HUES48 (cell line): Measurements from ENCODE around the gene DHX40.
"Not testable (repeated sequence)": the region's sequence is repeated elsewhere in the genome, so short reads cannot be mapped to it uniquely, and the experiment has no call there.

Experiments
- H3K27ac ChIP-seq: one replicate; pipeline ENCODE4 v1.7.0; 2013; ENCODE audit warnings: low read depth, low read length, inconsistent platforms
- H3K27me3 ChIP-seq: 2 replicates; pipeline ENCODE4 v1.6.1; 2013; ENCODE audit warnings: mild to moderate bottlenecking, low read length; ENCODE audit not compliant: control insufficient read depth, insufficient read depth
- H3K36me3 ChIP-seq: 2 replicates; pipeline ENCODE4 v1.6.1; 2013; ENCODE audit warnings: low read length; ENCODE audit not compliant: control insufficient read depth, insufficient read depth
- H3K4me1 ChIP-seq: 2 replicates; pipeline ENCODE4 v1.6.1; 2013; ENCODE audit warnings: mild to moderate bottlenecking, low read length; ENCODE audit not compliant: control insufficient read depth, insufficient read depth
- H3K4me3 ChIP-seq: 2 replicates; pipeline ENCODE4 v1.5.1; 2013; ENCODE audit warnings: mild to moderate bottlenecking, low read depth, low read length
- H3K9ac ChIP-seq: 2 replicates; pipeline ENCODE4 v1.6.1; 2013; ENCODE audit warnings: mild to moderate bottlenecking, low read depth, low read length, moderate library complexity
- H3K9me3 ChIP-seq: 2 replicates; pipeline ENCODE4 v1.6.1; 2013; ENCODE audit warnings: low read length; ENCODE audit not compliant: control insufficient read depth, insufficient read depth

The DHX40 gene

GRCh38 chr17:59565171-59565958 is at the start of gene DHX40:
Gene DHX40, plus strand, starts transcription at chr17:59565610. Its CDS starts 62 bp downstream, at chr17:59565672.
- Histone ChIP-seq H3K4me3 (peak within 1 kb of the TSS; percentile 91), H3K27ac (peak within 1 kb of the TSS; percentile 84), H3K4me1 (peaks cover 7% of the 10 kb centered on the region; the same call in 1 of the 2 replicates), H3K27me3 (peaks cover 18% of the 10 kb centered on the region), H3K9ac (peak within 1 kb of the TSS; percentile 49; the same call in 1 of the 2 replicates), H3K36me3 (0 out of 2 replicates have a peak, but pooled peaks cover 2% of the 10 kb centered on the region), H3K9me3 (peaks cover 9% of the 10 kb centered on the region)

GRCh38 chr17:59516451-59516850 is 49.0 kb upstream of the DHX40 start:
- Histone ChIP-seq H3K4me3 (no peak overlapping the region), H3K27ac (no peak overlapping the region), H3K9ac (no peak overlapping the region), H3K36me3 (no peaks in the 10 kb centered on the region), H3K9me3 (no peaks in the 10 kb centered on the region), H3K27me3 (no peaks in the 10 kb centered on the region), H3K4me1 (no peaks in the 10 kb centered on the region)

GRCh38 chr17:59519132-59519531 is 46.3 kb upstream of the DHX40 start:
- H3K9ac ChIP-seq = no peak overlapping the region
- H3K27me3 ChIP-seq = no peaks in the 10 kb centered on the region
- no peak overlapping the region for H3K27ac ChIP-seq
- H3K4me1 ChIP-seq = no peaks in the 10 kb centered on the region
- no peak overlapping the region for H3K4me3 ChIP-seq
- H3K36me3 ChIP-seq = no peaks in the 10 kb centered on the region
- no peaks in the 10 kb centered on the region for H3K9me3 ChIP-seq

- H3K4me1 ChIP-seq = no peaks in the 10 kb centered on the region
- H3K36me3 ChIP-seq = no peaks in the 10 kb centered on the region
- H3K4me3 ChIP-seq = no peak overlapping the region
- H3K9me3 ChIP-seq = no peaks in the 10 kb centered on the region
- H3K27ac ChIP-seq = no peak overlapping the region
- H3K9ac ChIP-seq = no peak overlapping the region
- no peaks in the 10 kb centered on the region for H3K27me3 ChIP-seq
Measured at GRCh38 chr17:59520251-59520650, 45.2 kb upstream of the DHX40 start.

- H3K4me1 ChIP-seq = no peaks in the 10 kb centered on the region
- H3K4me3 ChIP-seq = no peak overlapping the region
- H3K9ac ChIP-seq = no peak overlapping the region
- H3K27me3 ChIP-seq = no peaks in the 10 kb centered on the region
- H3K9me3 ChIP-seq = no peaks in the 10 kb centered on the region
- H3K27ac ChIP-seq = no peak overlapping the region
- H3K36me3 ChIP-seq = no peaks in the 10 kb centered on the region
Measured at GRCh38 chr17:59521465-59522126, 43.8 kb upstream of the DHX40 start.

- not testable (repeated sequence) for H3K27me3 ChIP-seq, H3K4me3 ChIP-seq, H3K36me3 ChIP-seq, H3K27ac ChIP-seq, H3K4me1 ChIP-seq, H3K9me3 ChIP-seq, H3K9ac ChIP-seq
Measured at GRCh38 chr17:59524930-59525329, 40.5 kb upstream of the DHX40 start.

- no peaks in the 10 kb centered on the region for H3K4me1 ChIP-seq
Measured at GRCh38 chr17:59525668-59526067, 39.7 kb upstream of the DHX40 start.

GRCh38 chr17:59526451-59526850 is 39.0 kb upstream of the DHX40 start:
- H3K27me3 ChIP-seq = no peaks in the 10 kb centered on the region
- no peak overlapping the region for H3K27ac ChIP-seq
- no peak overlapping the region for H3K4me3 ChIP-seq
- no peaks in the 10 kb centered on the region for H3K4me1 ChIP-seq
- H3K36me3 ChIP-seq = no peaks in the 10 kb centered on the region
- H3K9me3 ChIP-seq = no peaks in the 10 kb centered on the region
- no peak overlapping the region for H3K9ac ChIP-seq

More at GRCh38 chr17:59525668-59526067, 39.7 kb upstream of the DHX40 start:
- H3K4me3 ChIP-seq = no peak overlapping the region
- no peaks in the 10 kb centered on the region for H3K27me3 ChIP-seq
- H3K9me3 ChIP-seq = no peaks in the 10 kb centered on the region
- no peak overlapping the region for H3K27ac ChIP-seq
- no peaks in the 10 kb centered on the region for H3K36me3 ChIP-seq
- H3K9ac ChIP-seq = no peak overlapping the region

GRCh38 chr17:59527325-59527917 is 38.0 kb upstream of the DHX40 start:
- Histone ChIP-seq H3K4me3 (no peak overlapping the region), H3K36me3 (no peaks in the 10 kb centered on the region), H3K9me3 (no peaks in the 10 kb centered on the region), H3K4me1 (no peaks in the 10 kb centered on the region), H3K9ac (no peak overlapping the region), H3K27me3 (no peaks in the 10 kb centered on the region), H3K27ac (no peak overlapping the region)

GRCh38 chr17:59527931-59528330 is 37.5 kb upstream of the DHX40 start:
- Histone ChIP-seq H3K4me1 (no peaks in the 10 kb centered on the region), H3K9me3 (no peaks in the 10 kb centered on the region), H3K27me3 (no peaks in the 10 kb centered on the region), H3K36me3 (no peaks in the 10 kb centered on the region), H3K9ac (no peak overlapping the region), H3K4me3 (no peak overlapping the region), H3K27ac (no peak overlapping the region)

- H3K9me3 ChIP-seq = no peaks in the 10 kb centered on the region
- H3K9ac ChIP-seq = no peak overlapping the region
- H3K4me3 ChIP-seq = no peak overlapping the region
- no peaks in the 10 kb centered on the region for H3K36me3 ChIP-seq
- H3K27ac ChIP-seq = no peak overlapping the region
- no peaks in the 10 kb centered on the region for H3K27me3 ChIP-seq
- H3K4me1 ChIP-seq = no peaks in the 10 kb centered on the region
Measured at GRCh38 chr17:59530531-59530930, 34.9 kb upstream of the DHX40 start.
